ENCODE measurements around the gene PLXNA2. TPM values are rescaled to one million over a fixed set of nuclear protein-coding genes. Genes with fewer than 3 reads are reported as not detected.

PLXNA2 gene
- total and polyA plus RNA-seq, 5 donors from 2014 or later, result 0.02 to 0.62 (median 0.16) TPM; not detected in 2

GRCh38 chr1:208009303-208009702, 234.9 kb downstream of the PLXNA2 start:
- Mint-ChIP-seq H3K27me3 (peaks cover 10% of the 10 kb centered on the region), H3K4me3 (no peak overlapping the region), H3K36me3 (no peaks in the 10 kb centered on the region), H3K4me1 (no peaks in the 10 kb centered on the region), H3K27ac (no peak overlapping the region), H3K9me3 (peaks cover 0 to 1% (median 0%) of the 10 kb centered on the region in 7 donors)
- Histone ChIP-seq H3K4me1 (ENCODE audit: control insufficient read depth, insufficient read depth, low read length, poor library complexity, severe bottlenecking) (no peaks in the 10 kb centered on the region), H3K27me3 (ENCODE audit: control insufficient read depth, insufficient read depth, low read length) (no peaks in the 10 kb centered on the region), H3K4me3 (ENCODE audit: low read depth, low read length) (no peak overlapping the region), H3K36me3 (ENCODE audit: control insufficient read depth, insufficient read depth, low read length) (no peaks in the 10 kb centered on the region), H3K27ac (ENCODE audit: insufficient read depth, low read length, poor library complexity, severe bottlenecking) (no peak overlapping the region), H3K9me3 (ENCODE audit: control insufficient read depth in 2 of 2, low read length in 2 of 2) (no peaks in the 10 kb centered on the region)
- DNase-seq, result no peak
- ATAC-seq (ENCODE audit: low read depth in 2 of 2), result no peak

GRCh38 chr1:208008534-208008933, 235.7 kb downstream of the PLXNA2 start:
- Mint-ChIP-seq H3K4me1 (no peaks in the 10 kb centered on the region), H3K9me3 (peaks cover 0 to 1% (median 0%) of the 10 kb centered on the region in 7 donors)

GRCh38 chr1:208007938-208008342, 236.2 kb downstream of the PLXNA2 start:
- H3K9me3 Mint-ChIP-seq, result no peaks in the 10 kb centered on the region
- H3K4me3 Mint-ChIP-seq, result no peak overlapping the region
- Histone ChIP-seq H3K27me3 (ENCODE audit: control insufficient read depth, insufficient read depth, low read length) (no peaks in the 10 kb centered on the region), H3K4me3 (ENCODE audit: low read depth, low read length) (no peak overlapping the region), H3K4me1 (ENCODE audit: control insufficient read depth, insufficient read depth, low read length, poor library complexity, severe bottlenecking) (no peaks in the 10 kb centered on the region), H3K9me3 (ENCODE audit: control insufficient read depth in 2 of 2, low read length in 2 of 2) (no peaks in the 10 kb centered on the region), H3K27ac (ENCODE audit: insufficient read depth, low read length, poor library complexity, severe bottlenecking) (no peak overlapping the region), H3K36me3 (ENCODE audit: control insufficient read depth, insufficient read depth, low read length) (no peaks in the 10 kb centered on the region)
- no peaks in the 10 kb centered on the region for H3K36me3 Mint-ChIP-seq
- no peaks in the 10 kb centered on the region for H3K4me1 Mint-ChIP-seq
- no peak overlapping the region for H3K27ac Mint-ChIP-seq
- H3K27me3 Mint-ChIP-seq, result peaks cover 5% of the 10 kb centered on the region
- DNase-seq (no peak), ATAC-seq (ENCODE audit: low read depth in 2 of 2) (no peak)

More at GRCh38 chr1:208008534-208008933, 235.7 kb downstream of the PLXNA2 start:
- ATAC-seq (ENCODE audit: low read depth in 2 of 2) (no peak), DNase-seq (no peak)
- no peaks in the 10 kb centered on the region for H3K27me3 ChIP-seq (ENCODE audit: control insufficient read depth, insufficient read depth, low read length)
- H3K9me3 ChIP-seq (ENCODE audit: control insufficient read depth in 2 of 2, low read length in 2 of 2), result no peaks in the 10 kb centered on the region
- no peak overlapping the region for H3K4me3 ChIP-seq (ENCODE audit: low read depth, low read length)
- H3K27me3 Mint-ChIP-seq, result peaks cover 10% of the 10 kb centered on the region
- no peaks in the 10 kb centered on the region for H3K36me3 Mint-ChIP-seq
- H3K4me1 ChIP-seq (ENCODE audit: control insufficient read depth, insufficient read depth, low read length, poor library complexity, severe bottlenecking), result no peaks in the 10 kb centered on the region
- no peak overlapping the region for H3K27ac Mint-ChIP-seq
- no peak overlapping the region for H3K27ac ChIP-seq (ENCODE audit: insufficient read depth, low read length, poor library complexity, severe bottlenecking)
- no peaks in the 10 kb centered on the region for H3K36me3 ChIP-seq (ENCODE audit: control insufficient read depth, insufficient read depth, low read length)
- no peak overlapping the region for H3K4me3 Mint-ChIP-seq

- Mint-ChIP-seq H3K27me3 (peaks cover 5% of the 10 kb centered on the region), H3K36me3 (no peaks in the 10 kb centered on the region), H3K9me3 (no peaks in the 10 kb centered on the region), H3K27ac (no peak overlapping the region), H3K4me3 (no peak overlapping the region), H3K4me1 (no peaks in the 10 kb centered on the region)
- Histone ChIP-seq H3K4me3 (ENCODE audit: low read depth, low read length) (no peak overlapping the region), H3K4me1 (ENCODE audit: control insufficient read depth, insufficient read depth, low read length, poor library complexity, severe bottlenecking) (no peaks in the 10 kb centered on the region), H3K9me3 (ENCODE audit: control insufficient read depth in 2 of 2, low read length in 2 of 2) (no peaks in the 10 kb centered on the region), H3K36me3 (ENCODE audit: control insufficient read depth, insufficient read depth, low read length) (no peaks in the 10 kb centered on the region), H3K27ac (ENCODE audit: insufficient read depth, low read length, poor library complexity, severe bottlenecking) (no peak overlapping the region), H3K27me3 (ENCODE audit: control insufficient read depth, insufficient read depth, low read length) (no peaks in the 10 kb centered on the region)
- DNase-seq, result no peak
- ATAC-seq (ENCODE audit: low read depth in 2 of 2), result no peak
These were observed 236.8 kb downstream of the PLXNA2 start for GRCh38 chr1:208007319-208007937.

- no peaks in the 10 kb centered on the region for H3K4me1 ChIP-seq (ENCODE audit: control insufficient read depth, insufficient read depth, low read length, poor library complexity, severe bottlenecking)
- H3K27me3 ChIP-seq (ENCODE audit: control insufficient read depth, insufficient read depth, low read length), result no peaks in the 10 kb centered on the region
- peaks cover 5% of the 10 kb centered on the region for H3K27me3 Mint-ChIP-seq
- DNase-seq (no peak), ATAC-seq (ENCODE audit: low read depth in 2 of 2) (no peak)
- H3K4me1 Mint-ChIP-seq, result no peaks in the 10 kb centered on the region
- H3K9me3 Mint-ChIP-seq, result no peaks in the 10 kb centered on the region
- no peak overlapping the region for H3K27ac ChIP-seq (ENCODE audit: insufficient read depth, low read length, poor library complexity, severe bottlenecking)
- H3K27ac Mint-ChIP-seq, result no peak overlapping the region
- H3K36me3 ChIP-seq (ENCODE audit: control insufficient read depth, insufficient read depth, low read length), result no peaks in the 10 kb centered on the region
- no peaks in the 10 kb centered on the region for H3K9me3 ChIP-seq (ENCODE audit: control insufficient read depth in 2 of 2, low read length in 2 of 2)
- H3K36me3 Mint-ChIP-seq, result no peaks in the 10 kb centered on the region
- H3K4me3 Mint-ChIP-seq, result no peak overlapping the region
- no peak overlapping the region for H3K4me3 ChIP-seq (ENCODE audit: low read depth, low read length)
These were observed 237.8 kb downstream of the PLXNA2 start for GRCh38 chr1:208006258-208006920.

GRCh38 chr1:208004851-208005250, 239.3 kb downstream of the PLXNA2 start:
- no peaks in the 10 kb centered on the region for H3K4me1 Mint-ChIP-seq
- Histone ChIP-seq H3K4me3 (ENCODE audit: low read depth, low read length) (no peak overlapping the region), H3K36me3 (ENCODE audit: control insufficient read depth, insufficient read depth, low read length) (no peaks in the 10 kb centered on the region), H3K9me3 (ENCODE audit: control insufficient read depth in 2 of 2, low read length in 2 of 2) (no peaks in the 10 kb centered on the region), H3K4me1 (ENCODE audit: control insufficient read depth, insufficient read depth, low read length, poor library complexity, severe bottlenecking) (no peaks in the 10 kb centered on the region), H3K27ac (ENCODE audit: insufficient read depth, low read length, poor library complexity, severe bottlenecking) (no peak overlapping the region), H3K27me3 (ENCODE audit: control insufficient read depth, insufficient read depth, low read length) (no peaks in the 10 kb centered on the region)
- peaks cover 5% of the 10 kb centered on the region for H3K27me3 Mint-ChIP-seq
- no peak overlapping the region for H3K27ac Mint-ChIP-seq
- H3K9me3 Mint-ChIP-seq, result no peaks in the 10 kb centered on the region
- ATAC-seq (ENCODE audit: low read depth in 2 of 2) (no peak), DNase-seq (no peak)
- no peaks in the 10 kb centered on the region for H3K36me3 Mint-ChIP-seq
- H3K4me3 Mint-ChIP-seq, result no peak overlapping the region

DNA sequence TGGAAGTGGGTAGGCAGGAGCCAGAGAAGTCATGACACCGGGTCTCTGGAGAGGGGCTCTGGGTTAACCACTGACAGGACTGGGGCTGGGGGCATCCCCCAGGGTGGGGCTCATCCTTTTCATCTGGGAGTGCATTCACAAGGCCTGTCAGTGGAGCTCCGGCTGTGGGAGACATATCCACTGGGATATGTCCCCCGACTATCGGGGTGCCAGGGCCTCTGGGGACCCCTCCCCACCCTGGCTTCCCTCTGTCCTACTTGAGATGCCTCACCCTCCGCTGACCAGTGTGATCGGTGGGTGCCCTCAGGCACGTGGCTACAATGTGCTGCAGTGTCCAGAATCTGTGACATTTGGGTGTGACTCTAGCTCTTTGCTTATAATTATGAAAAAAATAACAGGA, 240.9 kb downstream of the PLXNA2 start:
- Histone ChIP-seq H3K4me1 (ENCODE audit: control insufficient read depth, insufficient read depth, low read length, poor library complexity, severe bottlenecking) (no peaks in the 10 kb centered on the region), H3K36me3 (ENCODE audit: control insufficient read depth, insufficient read depth, low read length) (no peaks in the 10 kb centered on the region), H3K4me3 (ENCODE audit: low read depth, low read length) (no peak overlapping the region), H3K27ac (ENCODE audit: insufficient read depth, low read length, poor library complexity, severe bottlenecking) (no peak overlapping the region), H3K27me3 (ENCODE audit: control insufficient read depth, insufficient read depth, low read length) (no peaks in the 10 kb centered on the region), H3K9me3 (ENCODE audit: control insufficient read depth in 2 of 2, low read length in 2 of 2) (no peaks in the 10 kb centered on the region)
- Mint-ChIP-seq H3K27me3 (peaks cover 5% of the 10 kb centered on the region), H3K36me3 (no peaks in the 10 kb centered on the region), H3K4me3 (no peak overlapping the region), H3K27ac (no peak overlapping the region), H3K9me3 (no peaks in the 10 kb centered on the region), H3K4me1 (no peaks in the 10 kb centered on the region)
- ATAC-seq (ENCODE audit: low read depth in 2 of 2) (no peak), DNase-seq (no peak)

- no peaks in the 10 kb centered on the region for H3K9me3 ChIP-seq (ENCODE audit: control insufficient read depth in 2 of 2, low read length in 2 of 2)
- H3K4me1 Mint-ChIP-seq, result peaks cover 0 to 3% (median 0%) of the 10 kb centered on the region in 4 donors
- H3K27ac Mint-ChIP-seq, result peak overlapping the region in 1 of 3 donors; percentile 53
- no peaks in the 10 kb centered on the region for H3K36me3 ChIP-seq (ENCODE audit: control insufficient read depth, insufficient read depth, low read length)
- no peak for ATAC-seq (ENCODE audit: low read depth in 2 of 2)
- no peaks in the 10 kb centered on the region for H3K9me3 Mint-ChIP-seq
- no peaks in the 10 kb centered on the region for H3K27me3 ChIP-seq (ENCODE audit: control insufficient read depth, insufficient read depth, low read length)
- DNase-seq, result no peak
- H3K27ac ChIP-seq (ENCODE audit: insufficient read depth, low read length, poor library complexity, severe bottlenecking), result no peak overlapping the region
- no peaks in the 10 kb centered on the region for H3K4me1 ChIP-seq (ENCODE audit: control insufficient read depth, insufficient read depth, low read length, poor library complexity, severe bottlenecking)
- H3K36me3 Mint-ChIP-seq, result no peaks in the 10 kb centered on the region
- no peak overlapping the region for H3K4me3 Mint-ChIP-seq
- H3K27me3 Mint-ChIP-seq, result peaks cover 5% of the 10 kb centered on the region
- H3K4me3 ChIP-seq (ENCODE audit: low read depth, low read length), result no peak overlapping the region
These were observed 241.5 kb downstream of the PLXNA2 start for GRCh38 chr1:208002672-208003071.

Data from CD4-positive, CD25-positive, alpha-beta regulatory T cell (primary cell).